Tibial artery (tissue), 4 donors: ENCODE results near the gene TRAF3.
"Not testable (repeated sequence)": the region's sequence is repeated elsewhere in the genome, so short reads cannot be mapped to it uniquely, and the experiment has no call there.

ENCODE experiments used
- DNase-seq, 2 donors: peaks; one replicate each; pipeline ENCODE4 v3.0.0-alpha.2; 2019
- H3K27ac ChIP-seq, 2 donors: fragments of 200-600 bp; sonication (generic) in 1 of 2; 1 replicate in 1 of 2; 2 replicates in 1 of 2; pipeline ENCODE4 v1.5.1; 2018 to 2019; ENCODE audit warnings: mild to moderate bottlenecking in 1 of 2
- H3K27me3 ChIP-seq, 2 donors: fragments of 200-600 bp; sonication (generic) in 1 of 2; one replicate each; pipeline versions ENCODE4 v1.5.1 to v1.6.0; 2016 to 2019
- H3K36me3 ChIP-seq, 3 donors: fragments of 200-600 bp; sonication (generic) in 2 of 3; one replicate each; pipeline ENCODE4 v1.5.1; 2016 to 2019; ENCODE audit warnings: mild to moderate bottlenecking in 2 of 3
- H3K4me1 ChIP-seq, 4 donors: fragments of 200-600 bp; sonication (generic) in 2 of 4; 1 replicate in 3 of 4; 2 replicates in 1 of 4; pipeline ENCODE4 v1.5.1; 2016 to 2019
- H3K4me3 ChIP-seq, 2 donors: fragments of 200-600 bp; sonication (generic) in 1 of 2; 1 replicate in 1 of 2; 2 replicates in 1 of 2; pipeline ENCODE4 v1.5.1; 2018 to 2019; ENCODE audit warnings: mild to moderate bottlenecking in 2 of 2
- H3K9me3 ChIP-seq, 3 donors: fragments of 200-600 bp; sonication (generic) in 1 of 3; one replicate each; pipeline ENCODE4 v1.5.1; 2016 to 2019
- CTCF ChIP-seq, 2 experiments: fragments of 200-600 bp in 1 of 2; fragments of 450-650 bp in 1 of 2; IDR thresholded peaks; one replicate each; pipeline ENCODE4 v1.5.1; 2017 to 2019; ENCODE audit warnings: antibody characterized with exemption in 2 of 2, mild to moderate bottlenecking in 1 of 2, moderate library complexity in 1 of 2
- intact Hi-C: fragments of 100-400 bp; cut with DNase I; formaldehyde crosslinking; loops from one replicate; pipeline ENCODE4 v1.15.0; 2023; ENCODE audit warnings: low total_unique reads

TRAF3 gene

GRCh38 chr14:102888748-102889147 lies 111.5 kb downstream of the TRAF3 start:
- DNase-seq, result no peak
- no peak for TF ChIP-seq CTCF (IDR thresholded peaks at IDR 0.05)
- H3K36me3 ChIP-seq, result peaks cover 0 to 48% (median 7%) of the 10 kb centered on the region in 3 donors

DNA sequence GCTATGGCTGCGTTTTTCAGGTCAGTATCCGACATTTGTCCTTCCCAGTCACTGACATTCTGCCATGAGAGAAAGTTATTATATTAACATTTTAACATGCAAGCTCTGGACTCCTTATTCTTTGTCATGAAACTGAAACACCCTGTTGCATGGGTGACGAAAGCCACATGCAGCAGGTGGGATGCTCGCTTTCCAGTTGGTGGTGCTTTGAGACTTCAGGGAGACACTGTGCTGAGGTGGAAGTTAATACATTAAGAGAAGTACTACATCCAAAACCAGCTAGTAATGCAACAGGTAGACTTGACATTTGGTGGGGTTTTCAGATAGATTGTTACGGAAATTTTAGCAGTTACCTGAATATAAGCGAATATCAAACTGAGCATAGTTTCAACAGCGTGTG lies 112.4 kb downstream of the TRAF3 start:
- intact Hi-C loops, result no loop called here
- Histone ChIP-seq H3K9me3 (no peaks in the 10 kb centered on the region), H3K4me1 (no peaks in the 10 kb centered on the region), H3K4me3 (no peak overlapping the region), H3K27me3 (no peaks in the 10 kb centered on the region), H3K36me3 (peaks cover 0 to 45% (median 7%) of the 10 kb centered on the region in 3 donors), H3K27ac (no peak overlapping the region)
- no peak for DNase-seq
- TF ChIP-seq CTCF (IDR thresholded peaks at IDR 0.05), result no peak

More at GRCh38 chr14:102888748-102889147, 111.5 kb downstream of the TRAF3 start:
- intact Hi-C loops, result no loop called here
- no peak overlapping the region for H3K27ac ChIP-seq
- no peaks in the 10 kb centered on the region for H3K4me1 ChIP-seq
- no peak overlapping the region for H3K4me3 ChIP-seq
- H3K9me3 ChIP-seq, result no peaks in the 10 kb centered on the region
- no peaks in the 10 kb centered on the region for H3K27me3 ChIP-seq

GRCh38 chr14:102891111-102891510 lies 113.9 kb downstream of the TRAF3 start:
- no peaks in the 10 kb centered on the region for H3K4me1 ChIP-seq

DNA sequence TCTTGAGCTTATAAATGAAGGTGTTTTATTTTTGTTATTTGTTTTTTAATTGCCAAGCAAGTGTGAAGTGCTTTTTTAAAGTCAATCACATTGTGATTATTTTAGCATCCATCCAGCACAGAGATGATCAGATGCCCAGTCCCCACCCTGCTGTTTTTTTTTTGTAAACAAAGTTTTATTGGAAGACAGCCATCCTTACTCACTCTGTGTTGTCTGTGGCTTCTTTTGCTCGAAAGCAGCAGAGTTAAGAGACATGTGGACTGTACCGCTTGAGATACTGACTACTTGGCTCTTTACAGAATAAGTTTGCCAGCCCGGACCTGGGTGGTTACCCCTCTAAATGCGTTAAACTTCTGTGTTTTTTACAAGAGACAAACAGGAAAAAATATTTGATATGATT lies 114.3 kb downstream of the TRAF3 start:
- no peak for DNase-seq
- Histone ChIP-seq H3K36me3 (peaks cover 0 to 37% (median 4%) of the 10 kb centered on the region in 3 donors), H3K4me1 (no peaks in the 10 kb centered on the region), H3K4me3 (no peak overlapping the region), H3K27me3 (no peaks in the 10 kb centered on the region), H3K9me3 (no peaks in the 10 kb centered on the region), H3K27ac (no peak overlapping the region)
- no peak for TF ChIP-seq CTCF (IDR thresholded peaks at IDR 0.05)
- intact Hi-C loops, result no loop called here

More at GRCh38 chr14:102891111-102891510, 113.9 kb downstream of the TRAF3 start:
- Histone ChIP-seq H3K36me3 (peaks cover 0 to 41% (median 4%) of the 10 kb centered on the region in 3 donors), H3K27ac (no peak overlapping the region), H3K4me3 (no peak overlapping the region), H3K27me3 (no peaks in the 10 kb centered on the region), H3K9me3 (no peaks in the 10 kb centered on the region)
- intact Hi-C loops, result no loop called here
- DNase-seq, result no peak
- TF ChIP-seq CTCF (IDR thresholded peaks at IDR 0.05), result no peak

DNA sequence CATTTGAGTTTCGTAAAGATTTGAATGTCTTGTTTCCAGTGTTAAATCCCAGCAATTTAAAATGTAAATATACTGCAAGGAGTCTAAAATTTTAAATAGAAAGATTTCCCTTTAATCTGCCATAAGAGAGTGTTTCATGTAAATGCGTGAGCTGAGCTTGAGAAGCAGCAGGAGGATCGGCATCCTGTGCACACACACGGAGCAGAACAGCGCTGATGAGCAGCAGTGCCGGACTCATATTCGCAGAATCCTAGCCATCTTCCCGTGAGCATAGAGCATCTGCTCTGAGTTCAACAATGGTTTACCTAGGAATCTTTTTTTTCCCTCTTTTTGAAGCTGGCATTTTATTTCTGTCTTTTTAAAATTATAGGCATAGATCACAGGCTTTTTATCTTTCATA lies 115.4 kb downstream of the TRAF3 start:
- DNase-seq, result no peak
- no peak for TF ChIP-seq CTCF (IDR thresholded peaks at IDR 0.05)
- no peak overlapping the region for H3K4me3 ChIP-seq
- H3K4me1 ChIP-seq, result no peaks in the 10 kb centered on the region
- no peaks in the 10 kb centered on the region for H3K27me3 ChIP-seq
- no peaks in the 10 kb centered on the region for H3K9me3 ChIP-seq
- intact Hi-C loops, result no loop called here
- H3K36me3 ChIP-seq, result peaks cover 0 to 31% (median 4%) of the 10 kb centered on the region in 3 donors
- H3K27ac ChIP-seq, result no peak overlapping the region

GRCh38 chr14:102893452-102893851 lies 116.2 kb downstream of the TRAF3 start:
- intact Hi-C loops, result no loop called here
- no peak overlapping the region for H3K27ac ChIP-seq
- TF ChIP-seq CTCF (IDR thresholded peaks at IDR 0.05), result no peak
- H3K27me3 ChIP-seq, result no peaks in the 10 kb centered on the region
- no peaks in the 10 kb centered on the region for H3K4me1 ChIP-seq
- peak; percentile 80 to 81 for DNase-seq
- H3K36me3 ChIP-seq, result peaks cover 0 to 32% (median 4%) of the 10 kb centered on the region in 3 donors
- no peak overlapping the region for H3K4me3 ChIP-seq
- H3K9me3 ChIP-seq, result no peaks in the 10 kb centered on the region

GRCh38 chr14:102896735-102897134 lies 119.5 kb downstream of the TRAF3 start:
- DNase-seq, H3K4me1 ChIP-seq, H3K27ac ChIP-seq, intact Hi-C loops, H3K27me3 ChIP-seq, H3K9me3 ChIP-seq, H3K4me3 ChIP-seq: not testable (repeated sequence)
- H3K36me3 ChIP-seq, result peaks cover 0 to 39% (median 3%) of the 10 kb centered on the region in 3 donors
